ENCODE data around the gene CENPL.
"Not testable (repeated sequence)": the region's sequence is repeated elsewhere in the genome, so short reads cannot be mapped to it uniquely, and the experiment has no call there.

Gene CENPL

GRCh38 chr1:173864179-173864867, 39.6 kb upstream of the CENPL start:
- TF ChIP-seq CTCF (IDR thresholded peaks at IDR 0.05; ENCODE audit: low read depth, low read length) = no peak
- H3K4me3 ChIP-seq (ENCODE audit: low read depth, low read length) = no peak overlapping the region
- H3K9me3 ChIP-seq (ENCODE audit: severe bottlenecking) = no peaks in the 10 kb centered on the region
- peaks cover 84% of the 10 kb centered on the region for H3K36me3 ChIP-seq
- H3K27me3 ChIP-seq (ENCODE audit: insufficient read depth, low read depth, severe bottlenecking) = no peaks in the 10 kb centered on the region
- H3K27ac ChIP-seq = no peak overlapping the region
- DNase-seq = no peak

GRCh38 chr1:173863224-173864161, 38.8 kb upstream of the CENPL start:
- Histone ChIP-seq H3K27ac (no peak overlapping the region), H3K27me3 (ENCODE audit: insufficient read depth, low read depth, severe bottlenecking) (no peaks in the 10 kb centered on the region), H3K4me3 (ENCODE audit: low read depth, low read length) (no peak overlapping the region), H3K9me3 (ENCODE audit: severe bottlenecking) (no peaks in the 10 kb centered on the region), H3K36me3 (peaks cover 92% of the 10 kb centered on the region)
- TF ChIP-seq CTCF (IDR thresholded peaks at IDR 0.05; ENCODE audit: low read depth, low read length) = no peak
- DNase-seq = no peak

- Histone ChIP-seq H3K27ac (no peak overlapping the region), H3K36me3 (peaks cover 96% of the 10 kb centered on the region), H3K27me3 (ENCODE audit: insufficient read depth, low read depth, severe bottlenecking) (no peaks in the 10 kb centered on the region), H3K4me3 (ENCODE audit: low read depth, low read length) (no peak overlapping the region), H3K9me3 (ENCODE audit: severe bottlenecking) (no peaks in the 10 kb centered on the region)
- TF ChIP-seq CTCF (IDR thresholded peaks at IDR 0.05; ENCODE audit: low read depth, low read length) = no peak
- DNase-seq = no peak
Measured at GRCh38 chr1:173862769-173863223, 38.1 kb upstream of the CENPL start.

- not testable (repeated sequence) for H3K9me3 ChIP-seq (ENCODE audit: severe bottlenecking); H3K27me3 ChIP-seq (ENCODE audit: insufficient read depth, low read depth, severe bottlenecking); DNase-seq; H3K27ac ChIP-seq; H3K4me3 ChIP-seq (ENCODE audit: low read depth, low read length)
- peaks cover 97% of the 10 kb centered on the region for H3K36me3 ChIP-seq
Measured at GRCh38 chr1:173862146-173862768, 37.6 kb upstream of the CENPL start.

GRCh38 chr1:173861731-173862145, 37.1 kb upstream of the CENPL start:
- H3K4me3 ChIP-seq (ENCODE audit: low read depth, low read length) = no peak overlapping the region
- TF ChIP-seq CTCF (IDR thresholded peaks at IDR 0.05; ENCODE audit: low read depth, low read length) = no peak
- H3K27ac ChIP-seq = no peak overlapping the region
- no peaks in the 10 kb centered on the region for H3K27me3 ChIP-seq (ENCODE audit: insufficient read depth, low read depth, severe bottlenecking)
- peaks cover 97% of the 10 kb centered on the region for H3K36me3 ChIP-seq
- no peaks in the 10 kb centered on the region for H3K9me3 ChIP-seq (ENCODE audit: severe bottlenecking)
- no peak for DNase-seq

GRCh38 chr1:173860065-173860464, 35.4 kb upstream of the CENPL start:
- no peak for TF ChIP-seq CTCF (IDR thresholded peaks at IDR 0.05; ENCODE audit: low read depth, low read length)
- H3K27ac ChIP-seq = no peak overlapping the region
- no peaks in the 10 kb centered on the region for H3K9me3 ChIP-seq (ENCODE audit: severe bottlenecking)
- no peak for DNase-seq
- no peak overlapping the region for H3K4me3 ChIP-seq (ENCODE audit: low read depth, low read length)
- peaks cover 97% of the 10 kb centered on the region for H3K36me3 ChIP-seq
- H3K27me3 ChIP-seq (ENCODE audit: insufficient read depth, low read depth, severe bottlenecking) = no peaks in the 10 kb centered on the region

GRCh38 chr1:173859547-173859946, 34.9 kb upstream of the CENPL start:
- not testable (repeated sequence) for H3K27ac ChIP-seq, DNase-seq
- H3K36me3 ChIP-seq = peaks cover 97% of the 10 kb centered on the region

More at GRCh38 chr1:173859547-173859946, 34.9 kb upstream of the CENPL start:
- H3K4me3 ChIP-seq (ENCODE audit: low read depth, low read length); H3K27me3 ChIP-seq (ENCODE audit: insufficient read depth, low read depth, severe bottlenecking); H3K9me3 ChIP-seq (ENCODE audit: severe bottlenecking): not testable (repeated sequence)

Measured in WERI-Rb-1 (cell line).